ENCODE measurements around the gene CABYR. TPM values are rescaled to one million over a fixed set of nuclear protein-coding genes. Genes with fewer than 3 reads are reported as not detected.
A peak's percentile ranks its signal among the peaks of the same experiment; 100 is the strongest.

The CABYR gene
- polyA plus RNA-seq, 4 donors, result 1.2 to 2.1 TPM; not detected in 2

DNA sequence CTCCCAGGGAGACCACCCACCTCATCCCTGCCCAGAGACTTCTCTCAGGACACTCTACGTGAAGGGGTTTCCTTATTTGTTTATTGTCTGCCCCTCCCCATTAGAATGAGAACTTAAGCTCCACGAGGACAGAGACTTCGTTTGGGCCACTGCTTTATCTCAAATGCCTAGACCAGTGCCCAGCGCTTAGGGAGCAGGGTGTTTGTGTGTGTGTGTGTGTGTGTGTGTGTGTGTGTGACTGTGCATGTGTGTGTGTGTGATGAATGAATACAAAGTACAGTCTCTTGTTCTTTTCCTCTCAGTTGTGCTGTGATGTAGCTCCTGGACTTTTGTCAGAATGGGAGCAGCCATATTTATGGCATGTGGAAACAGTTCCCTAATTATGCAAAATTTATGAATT lies 34.4 kb upstream of the CABYR start:
- Histone ChIP-seq H3K27me3 (ENCODE audit: control insufficient read depth in 3 of 3, insufficient read depth in 3 of 3, low read length in 3 of 3) (no peaks in the 10 kb centered on the region), H3K4me3 (ENCODE audit: low read depth in 1 of 3, low read length in 3 of 3) (no peak overlapping the region), H3K4me1 (ENCODE audit: control insufficient read depth in 3 of 3, insufficient read depth in 2 of 3, low read depth in 1 of 3, low read length in 2 of 3) (no peaks in the 10 kb centered on the region), H3K27ac (ENCODE audit: low read depth in 1 of 3, low read length in 2 of 3) (no peak overlapping the region), H3K36me3 (ENCODE audit: control insufficient read depth in 3 of 3, insufficient read depth in 2 of 3, low read depth in 1 of 3, low read length in 3 of 3) (no peaks in the 10 kb centered on the region), H3K9me3 (ENCODE audit: control insufficient read depth in 2 of 2, insufficient read depth in 1 of 2, low read depth in 1 of 2, low read length in 1 of 2) (no peaks in the 10 kb centered on the region)
- WGBS, 3 donors, result 77 to 84% (median 82%) methylated on average over 4 of the region's 4 CpGs
- FAIRE-seq (no peak), DNase-seq (no peak)

DNA sequence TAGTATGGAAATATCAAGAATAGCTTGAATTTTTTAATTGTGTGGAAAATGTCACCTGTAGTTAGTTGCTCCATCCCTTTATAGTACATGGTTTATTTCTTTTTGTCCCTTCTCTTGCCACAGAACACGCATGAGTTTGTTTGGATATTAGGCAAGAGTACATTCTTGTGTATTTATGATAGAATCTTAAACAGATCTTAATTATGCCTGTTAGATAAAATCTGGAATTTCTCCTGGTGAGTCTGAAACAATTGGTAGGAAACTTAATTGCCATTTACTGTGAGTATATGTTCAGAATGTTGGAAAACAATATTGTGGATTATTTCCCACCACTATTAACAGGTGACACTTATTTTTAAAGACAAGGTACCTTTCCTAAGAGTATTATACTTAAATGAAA lies 30.2 kb upstream of the CABYR start:
- WGBS, 3 donors, result 83 to 89% (median 86%) methylated on average over 1 of the region's 1 CpG
- no peaks in the 10 kb centered on the region for H3K27me3 ChIP-seq (ENCODE audit: control insufficient read depth in 3 of 3, insufficient read depth in 3 of 3, low read length in 3 of 3)

DNA sequence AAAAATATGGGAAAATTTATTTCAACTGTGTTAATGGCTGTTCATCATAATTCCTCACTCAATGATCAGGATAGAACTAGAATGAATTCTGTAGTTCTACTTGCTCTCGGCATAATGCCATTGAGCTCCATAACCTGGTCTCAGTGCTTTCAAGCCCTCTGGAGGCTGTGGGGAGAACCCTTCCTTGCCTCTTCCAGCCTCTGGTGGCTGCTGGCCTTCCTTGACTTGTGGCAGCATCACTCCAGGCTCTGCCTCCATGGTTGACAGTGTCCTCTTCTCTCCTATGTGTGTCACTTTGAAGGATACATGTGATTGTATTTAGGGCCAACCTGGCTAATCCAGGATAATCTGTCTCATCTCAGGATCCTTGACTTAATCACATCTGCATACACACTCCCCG lies 26.9 kb upstream of the CABYR start:
- DNase-seq (no peak), FAIRE-seq (no peak)
- peaks cover 0 to 20% (median 0%) of the 10 kb centered on the region in 3 donors for H3K4me1 ChIP-seq (ENCODE audit: control insufficient read depth in 3 of 3, insufficient read depth in 2 of 3, low read depth in 1 of 3, low read length in 2 of 3)
- no peaks in the 10 kb centered on the region for H3K27me3 ChIP-seq (ENCODE audit: control insufficient read depth in 3 of 3, insufficient read depth in 3 of 3, low read length in 3 of 3)
- no peak overlapping the region for H3K4me3 ChIP-seq (ENCODE audit: low read depth in 1 of 3, low read length in 3 of 3)
- no peaks in the 10 kb centered on the region for H3K9me3 ChIP-seq (ENCODE audit: control insufficient read depth in 2 of 2, insufficient read depth in 1 of 2, low read depth in 1 of 2, low read length in 1 of 2)
- H3K27ac ChIP-seq (ENCODE audit: low read depth in 1 of 3, low read length in 2 of 3), result no peak overlapping the region
- 89 to 98% (median 91%) methylated on average over 2 of the region's 2 CpGs for WGBS, 3 donors
- peaks cover 0 to 3% (median 0%) of the 10 kb centered on the region in 3 donors for H3K36me3 ChIP-seq (ENCODE audit: control insufficient read depth in 3 of 3, insufficient read depth in 2 of 3, low read depth in 1 of 3, low read length in 3 of 3)

More for the DNA sequence above, 30.2 kb upstream of the CABYR start:
- no peaks in the 10 kb centered on the region for H3K9me3 ChIP-seq (ENCODE audit: control insufficient read depth in 2 of 2, insufficient read depth in 1 of 2, low read depth in 1 of 2, low read length in 1 of 2)
- H3K36me3 ChIP-seq (ENCODE audit: control insufficient read depth in 3 of 3, insufficient read depth in 2 of 3, low read depth in 1 of 3, low read length in 3 of 3), result no peaks in the 10 kb centered on the region
- H3K27ac ChIP-seq (ENCODE audit: low read depth in 1 of 3, low read length in 2 of 3), result no peak overlapping the region
- no peak for FAIRE-seq
- no peak overlapping the region for H3K4me3 ChIP-seq (ENCODE audit: low read depth in 1 of 3, low read length in 3 of 3)
- peaks cover 0 to 10% (median 0%) of the 10 kb centered on the region in 3 donors for H3K4me1 ChIP-seq (ENCODE audit: control insufficient read depth in 3 of 3, insufficient read depth in 2 of 3, low read depth in 1 of 3, low read length in 2 of 3)
- no peak for DNase-seq

DNA sequence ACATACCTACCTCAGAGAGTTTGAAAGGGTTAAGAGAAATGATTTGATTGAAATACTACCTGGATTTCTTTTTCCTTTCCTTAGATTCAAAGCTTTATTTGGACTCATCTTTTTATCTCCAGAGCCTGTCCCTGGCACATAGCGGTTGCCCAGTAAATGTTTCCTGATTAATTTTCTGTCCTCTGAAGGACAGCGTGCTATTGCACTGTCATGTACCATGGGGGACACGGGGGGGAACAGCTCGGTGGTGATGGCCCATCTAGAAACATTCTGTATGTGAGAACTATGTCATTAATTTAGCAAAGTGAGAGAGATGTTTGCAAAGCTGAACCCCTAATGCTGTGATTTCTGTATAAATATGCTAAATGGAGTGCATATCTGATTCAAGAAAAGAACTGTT lies 26.4 kb upstream of the CABYR start:
- 76 to 90% (median 77%) methylated on average over 4 of the region's 4 CpGs for WGBS, 3 donors
- Histone ChIP-seq H3K9me3 (ENCODE audit: control insufficient read depth in 2 of 2, insufficient read depth in 1 of 2, low read depth in 1 of 2, low read length in 1 of 2) (no peaks in the 10 kb centered on the region), H3K27ac (ENCODE audit: low read depth in 1 of 3, low read length in 2 of 3) (no peak overlapping the region), H3K36me3 (ENCODE audit: control insufficient read depth in 3 of 3, insufficient read depth in 2 of 3, low read depth in 1 of 3, low read length in 3 of 3) (peaks cover 0 to 3% (median 0%) of the 10 kb centered on the region in 3 donors), H3K27me3 (ENCODE audit: control insufficient read depth in 3 of 3, insufficient read depth in 3 of 3, low read length in 3 of 3) (no peaks in the 10 kb centered on the region), H3K4me1 (ENCODE audit: control insufficient read depth in 3 of 3, insufficient read depth in 2 of 3, low read depth in 1 of 3, low read length in 2 of 3) (peaks cover 0 to 20% (median 0%) of the 10 kb centered on the region in 3 donors), H3K4me3 (ENCODE audit: low read depth in 1 of 3, low read length in 3 of 3) (no peak overlapping the region)
- FAIRE-seq (no peak), DNase-seq (no peak)

DNA sequence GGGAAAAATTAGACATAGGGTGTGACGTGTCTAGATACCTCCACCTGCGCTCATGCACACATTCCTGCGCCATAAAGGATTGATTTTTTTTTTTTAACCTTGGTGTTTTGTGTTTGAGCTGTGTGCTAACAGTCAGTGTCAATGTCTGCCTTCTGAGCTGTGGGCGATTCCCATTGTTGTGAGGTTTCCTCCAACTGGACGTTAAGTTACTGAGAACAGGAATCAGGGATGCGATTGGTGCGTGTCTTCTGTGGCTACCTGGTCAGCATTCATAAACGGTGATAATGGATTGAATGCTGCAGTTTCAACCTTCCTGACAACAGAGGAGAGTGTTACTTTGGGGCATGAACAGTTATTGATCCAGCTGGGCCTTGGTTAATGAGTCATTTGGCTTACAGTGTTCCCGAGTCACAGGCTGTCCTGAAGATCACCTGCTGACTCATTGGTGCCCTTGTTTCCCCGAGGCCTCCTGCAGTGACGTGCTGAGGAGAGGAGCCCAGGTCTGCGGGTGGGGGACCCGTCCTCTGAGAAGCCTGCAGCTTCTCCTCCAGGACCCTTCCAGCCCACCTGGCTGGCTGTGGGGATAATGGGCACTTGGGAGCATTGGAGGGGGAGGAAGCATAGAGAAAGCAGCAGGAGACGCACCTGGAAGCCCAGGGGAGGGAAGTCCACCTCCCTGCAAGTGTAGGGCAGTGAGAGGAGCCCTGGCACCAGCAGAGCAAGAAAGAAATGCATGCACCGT lies 25.8 kb upstream of the CABYR start:
- WGBS, 3 donors, result 22 to 61% (median 31%) methylated on average over 15 of the region's 15 CpGs
- Histone ChIP-seq H3K27me3 (ENCODE audit: control insufficient read depth in 3 of 3, insufficient read depth in 3 of 3, low read length in 3 of 3) (no peaks in the 10 kb centered on the region), H3K4me3 (ENCODE audit: low read depth in 1 of 3, low read length in 3 of 3) (no peak overlapping the region), H3K4me1 (ENCODE audit: control insufficient read depth in 3 of 3, insufficient read depth in 2 of 3, low read depth in 1 of 3, low read length in 2 of 3) (peaks cover 0 to 20% (median 0%) of the 10 kb centered on the region in 3 donors), H3K36me3 (ENCODE audit: control insufficient read depth in 3 of 3, insufficient read depth in 2 of 3, low read depth in 1 of 3, low read length in 3 of 3) (peaks cover 0 to 4% (median 0%) of the 10 kb centered on the region in 3 donors), H3K9me3 (ENCODE audit: control insufficient read depth in 2 of 2, insufficient read depth in 1 of 2, low read depth in 1 of 2, low read length in 1 of 2) (no peaks in the 10 kb centered on the region), H3K27ac (ENCODE audit: low read depth in 1 of 3, low read length in 2 of 3) (peak overlapping the region in 2 of 3 donors; percentile 11 to 23)
- DNase-seq (peak; percentile 80 to 95), FAIRE-seq (no peak)

DNA sequence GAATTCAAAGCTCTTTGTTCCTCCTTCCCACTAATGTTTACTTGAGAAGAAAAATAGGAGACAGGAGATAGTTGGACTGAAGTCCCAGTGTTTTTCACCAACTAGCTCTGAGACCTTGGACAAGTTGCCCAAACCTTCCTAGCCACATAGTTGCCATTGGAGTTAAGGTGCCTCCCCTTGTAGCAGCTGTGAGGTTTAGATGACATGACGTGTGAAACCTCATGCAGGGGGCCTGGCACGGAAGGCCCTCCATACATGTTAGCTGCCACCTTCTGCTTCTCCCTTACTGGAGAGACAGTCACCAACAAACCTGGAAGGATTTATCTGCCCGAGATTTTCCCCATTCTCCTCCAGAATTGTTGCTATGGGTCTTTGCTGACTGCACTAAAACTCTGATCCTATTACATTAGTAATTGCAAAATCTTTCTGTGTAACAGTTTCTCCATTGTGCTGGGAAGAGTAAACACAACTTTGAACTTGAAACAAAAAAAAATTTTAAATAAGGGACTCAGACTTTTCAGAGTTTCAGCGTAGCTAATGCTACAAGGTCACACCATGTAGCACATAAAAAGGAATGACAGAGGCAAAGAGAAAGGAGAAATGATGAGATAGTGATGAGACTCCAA lies 23.8 kb upstream of the CABYR start:
- H3K36me3 ChIP-seq (ENCODE audit: control insufficient read depth in 3 of 3, insufficient read depth in 2 of 3, low read depth in 1 of 3, low read length in 3 of 3), result peaks cover 0 to 8% (median 0%) of the 10 kb centered on the region in 3 donors
- H3K27ac ChIP-seq (ENCODE audit: low read depth in 1 of 3, low read length in 2 of 3), result no peak overlapping the region
- no peak overlapping the region for H3K4me3 ChIP-seq (ENCODE audit: low read depth in 1 of 3, low read length in 3 of 3)
- peaks cover 0 to 20% (median 0%) of the 10 kb centered on the region in 3 donors for H3K4me1 ChIP-seq (ENCODE audit: control insufficient read depth in 3 of 3, insufficient read depth in 2 of 3, low read depth in 1 of 3, low read length in 2 of 3)
- FAIRE-seq (no peak), DNase-seq (peak in 1 of 2 donors; percentile 15)
- no peaks in the 10 kb centered on the region for H3K9me3 ChIP-seq (ENCODE audit: control insufficient read depth in 2 of 2, insufficient read depth in 1 of 2, low read depth in 1 of 2, low read length in 1 of 2)
- H3K27me3 ChIP-seq (ENCODE audit: control insufficient read depth in 3 of 3, insufficient read depth in 3 of 3, low read length in 3 of 3), result no peaks in the 10 kb centered on the region
- 51 to 75% (median 62%) methylated on average over 4 of the region's 4 CpGs for WGBS, 3 donors

DNA sequence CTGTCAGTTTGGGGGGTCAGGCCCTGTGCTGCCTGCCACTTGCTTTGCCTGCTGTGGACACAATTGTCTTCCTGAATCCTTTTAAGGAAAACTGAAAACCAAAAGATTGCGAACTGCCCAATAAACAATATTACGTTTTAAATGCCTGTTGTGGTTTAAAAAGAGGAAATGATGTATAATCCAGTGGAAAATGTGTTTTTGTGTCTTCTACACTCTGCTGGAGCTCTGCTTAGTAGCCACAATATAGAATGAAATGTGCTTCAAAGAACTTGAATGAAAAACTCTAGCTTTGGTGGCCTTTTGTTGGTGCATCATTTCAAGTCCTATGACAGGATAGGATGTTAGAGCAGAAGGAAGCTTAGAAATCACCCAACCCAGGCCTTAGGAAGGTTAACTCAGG lies 23.2 kb upstream of the CABYR start:
- Histone ChIP-seq H3K4me3 (ENCODE audit: low read depth in 1 of 3, low read length in 3 of 3) (no peak overlapping the region), H3K4me1 (ENCODE audit: control insufficient read depth in 3 of 3, insufficient read depth in 2 of 3, low read depth in 1 of 3, low read length in 2 of 3) (peaks cover 0 to 20% (median 0%) of the 10 kb centered on the region in 3 donors), H3K36me3 (ENCODE audit: control insufficient read depth in 3 of 3, insufficient read depth in 2 of 3, low read depth in 1 of 3, low read length in 3 of 3) (peaks cover 0 to 10% (median 0%) of the 10 kb centered on the region in 3 donors), H3K27ac (ENCODE audit: low read depth in 1 of 3, low read length in 2 of 3) (no peak overlapping the region), H3K9me3 (ENCODE audit: control insufficient read depth in 2 of 2, insufficient read depth in 1 of 2, low read depth in 1 of 2, low read length in 1 of 2) (no peaks in the 10 kb centered on the region), H3K27me3 (ENCODE audit: control insufficient read depth in 3 of 3, insufficient read depth in 3 of 3, low read length in 3 of 3) (no peaks in the 10 kb centered on the region)
- no peak for DNase-seq
- no peak for FAIRE-seq
- WGBS, 3 donors, result 51 to 71% (median 60%) methylated on average over 2 of the region's 2 CpGs

DNA sequence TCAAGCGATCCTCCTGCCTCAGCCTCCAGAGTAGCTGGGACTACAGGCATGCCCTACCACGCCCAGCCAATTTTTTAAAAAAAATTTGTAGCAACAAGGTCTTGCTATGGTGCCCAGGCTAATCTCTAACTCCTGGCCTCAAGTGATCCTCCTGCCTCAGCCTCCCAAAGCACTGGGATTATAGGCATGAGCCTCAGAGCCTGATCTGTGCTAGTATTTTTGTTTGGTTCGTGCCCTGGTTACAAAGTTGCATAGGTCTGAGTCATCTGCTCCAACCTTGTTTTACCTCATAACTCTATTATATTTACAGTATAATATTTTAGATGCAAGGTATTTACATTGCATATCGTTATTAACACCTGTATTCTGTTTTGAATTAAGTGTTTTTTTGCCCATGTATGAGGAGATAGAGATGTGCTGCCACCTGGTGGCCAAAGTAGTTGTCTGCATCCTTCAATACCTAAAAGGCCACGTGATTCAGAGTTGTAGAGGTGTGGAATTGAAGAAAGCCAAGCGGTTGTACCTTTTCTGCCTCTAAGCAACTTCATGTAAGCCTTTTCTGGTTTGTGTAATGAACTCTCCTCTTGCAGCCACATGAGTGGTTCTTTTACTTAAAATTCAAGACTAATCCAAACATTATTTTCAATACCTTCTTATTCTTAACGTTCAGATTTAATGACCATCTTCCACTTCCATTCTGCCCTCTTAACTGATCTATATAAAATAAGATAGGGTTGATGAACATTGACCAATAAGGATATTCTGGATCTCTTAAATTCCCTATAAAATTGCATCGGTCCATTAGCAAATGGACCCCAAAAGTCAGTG lies 19.9 kb upstream of the CABYR start:
- DNase-seq, result peak; percentile 86 to 87
- H3K4me1 ChIP-seq (ENCODE audit: control insufficient read depth in 3 of 3, insufficient read depth in 2 of 3, low read depth in 1 of 3, low read length in 2 of 3), result peaks cover 0 to 7% (median 0%) of the 10 kb centered on the region in 3 donors
- H3K9me3 ChIP-seq (ENCODE audit: control insufficient read depth in 2 of 2, insufficient read depth in 1 of 2, low read depth in 1 of 2, low read length in 1 of 2), result no peaks in the 10 kb centered on the region
- H3K27me3 ChIP-seq (ENCODE audit: control insufficient read depth in 3 of 3, insufficient read depth in 3 of 3, low read length in 3 of 3), result no peaks in the 10 kb centered on the region
- peaks cover 0 to 11% (median 0%) of the 10 kb centered on the region in 3 donors for H3K36me3 ChIP-seq (ENCODE audit: control insufficient read depth in 3 of 3, insufficient read depth in 2 of 3, low read depth in 1 of 3, low read length in 3 of 3)
- FAIRE-seq, result no peak
- no peak overlapping the region for H3K4me3 ChIP-seq (ENCODE audit: low read depth in 1 of 3, low read length in 3 of 3)
- H3K27ac ChIP-seq (ENCODE audit: low read depth in 1 of 3, low read length in 2 of 3), result no peak overlapping the region
- WGBS, 3 donors, result 47 to 59% (median 53%) methylated on average over 8 of the region's 8 CpGs

All from small intestine (tissue), 7 donors.